NCI-H446 treated with DMSO at 0.1 percent for 48 hours (cell line): Measurements from ENCODE around the gene TARP.
A peak's percentile ranks its signal among the peaks of the same experiment; 100 is the strongest.

Experiments
- DNase-seq: peaks from one replicate; lab custom pipeline; 2025; lab: John Stamatoyannopoulos, UW

Gene TARP

DNA sequence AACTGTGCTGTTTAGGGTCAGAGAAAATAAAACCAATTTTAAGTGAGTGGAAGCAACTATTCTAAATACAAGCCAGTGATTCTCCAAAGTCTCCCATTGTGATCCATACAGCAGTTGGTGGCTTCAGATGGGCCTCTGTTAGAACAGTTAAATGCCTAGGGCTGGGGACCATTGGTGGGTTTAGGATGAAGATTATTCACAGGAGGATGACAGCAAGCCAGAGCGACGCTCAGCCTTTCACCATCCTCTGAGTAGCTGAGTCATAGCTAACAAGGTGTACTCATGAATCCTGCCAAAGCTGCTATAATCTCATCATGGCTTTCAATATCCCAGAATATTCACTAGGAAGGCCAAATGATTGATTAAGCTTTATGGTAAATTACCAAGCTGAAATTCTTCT lies 55.8 kb downstream of the TARP start:
- DNase-seq = no peak

GRCh38 chr7:38215735-38216670 lies 57.4 kb downstream of the TARP start:
- peak; percentile 83 for DNase-seq

GRCh38 chr7:38215115-38215514 lies 58.3 kb downstream of the TARP start:
- peak; percentile 34 for DNase-seq

DNA sequence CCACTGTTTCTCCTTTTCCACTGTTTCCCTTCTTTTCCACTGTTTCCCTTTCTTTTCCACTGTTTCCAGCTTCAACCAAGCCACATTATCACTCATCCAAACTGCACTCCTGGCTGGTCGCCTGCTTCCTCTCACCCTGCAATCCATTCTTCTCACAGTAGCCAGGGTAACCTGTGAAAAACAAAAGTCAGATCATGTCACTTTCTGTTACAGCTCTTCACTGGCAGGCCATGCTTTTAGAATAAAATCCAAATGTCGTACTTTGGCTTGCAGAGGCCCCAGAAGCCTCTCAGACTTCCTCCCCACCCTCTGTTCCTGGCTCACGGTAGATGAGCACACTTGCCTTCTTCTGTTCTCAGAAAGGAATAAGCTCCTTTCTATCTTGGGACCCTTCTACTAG lies 61.5 kb downstream of the TARP start:
- DNase-seq = peak; percentile 34

DNA sequence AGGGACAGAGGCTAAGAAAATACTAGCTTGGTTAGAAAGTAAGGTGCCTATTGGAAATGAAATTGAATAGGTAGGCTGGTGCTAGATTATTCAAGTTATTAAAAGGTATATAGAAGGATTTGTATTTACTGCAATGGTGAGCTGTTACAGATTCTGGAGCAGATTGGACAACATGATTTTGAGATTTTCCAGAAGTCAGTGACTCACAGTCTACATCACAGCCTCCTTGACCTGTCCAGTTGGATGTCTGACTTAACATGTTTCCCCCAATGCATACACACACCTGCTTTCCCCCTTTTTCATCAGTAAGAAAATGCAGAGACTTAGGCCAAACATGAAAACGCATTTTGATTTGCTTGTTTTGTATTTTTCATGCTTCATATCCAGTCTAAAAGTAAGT lies 62.0 kb downstream of the TARP start:
- no peak for DNase-seq
